Testis (tissue), 3 donors: Measurements from ENCODE around the gene CDRT15. TPM values are rescaled to one million over a fixed set of nuclear protein-coding genes. Genes with fewer than 3 reads are reported as not detected.
A peak's percentile ranks its signal among the peaks of the same experiment; 100 is the strongest.
"Not testable (repeated sequence)": the region's sequence is repeated elsewhere in the genome, so short reads cannot be mapped to it uniquely, and the experiment has no call there.

Experiments used
- DNase-seq: peaks from one replicate; pipeline ENCODE4 v3.0.0-alpha.2; 2019
- H3K27ac ChIP-seq, 2 donors: fragments of 200-600 bp; sonication (generic); one replicate each; pipeline ENCODE4 v1.5.1; 2019
- H3K27me3 ChIP-seq: fragments of 200-600 bp; sonication (generic); one replicate; pipeline ENCODE4 v1.5.1; 2019
- H3K36me3 ChIP-seq: fragments of 200-600 bp; sonication (generic); one replicate; pipeline ENCODE4 v1.5.1; 2017; ENCODE audit warnings: low read depth; ENCODE audit errors: missing control alignments
- H3K4me1 ChIP-seq: fragments of 200-600 bp; sonication (generic); one replicate; pipeline ENCODE4 v1.5.1; 2019
- H3K4me3 ChIP-seq, 2 donors: fragments of 200-600 bp; sonication (generic); one replicate each; pipeline ENCODE4 v1.5.1; 2017 to 2019
- H3K9me3 ChIP-seq: fragments of 200-600 bp; sonication (generic); one replicate; pipeline ENCODE4 v1.5.1; 2017
- CTCF ChIP-seq, 3 experiments: fragments of 450-650 bp in 2 of 3; fragments of 200-600 bp in 1 of 3; sonication (generic) in 1 of 3; IDR thresholded peaks; one replicate each; pipeline ENCODE4 v1.5.1; 2016 to 2019; ENCODE audit warnings: antibody characterized with exemption in 3 of 3, mild to moderate bottlenecking in 2 of 3, moderate library complexity in 1 of 3
- POLR2A ChIP-seq: fragments of 450-650 bp; IDR thresholded peaks from one replicate; pipeline ENCODE4 v1.6.1; 2017; ENCODE audit warnings: antibody characterized with exemption, mild to moderate bottlenecking, moderate library complexity
- WGBS, 2 donors: methylation state at CpG; one replicate each; pipeline ENCODE4 v1.1.5; 2018; 5-methylcytosine and 5-hydroxymethylcytosine counted together
- intact Hi-C: fragments of 100-400 bp; cut with DNase I; formaldehyde crosslinking; loops from one replicate; pipeline ENCODE4 v1.15.1; 2023; ENCODE audit warnings: low total_unique reads
- polyA plus RNA-seq: library from polyadenylated mRNA; stranded (reverse); fragments of 350-450 nt; fragmentation: Illumina TruSeq; extraction: RNeasy Lipid Tissue Mini Kit (QIAGEN cat#74804); gene quantifications from one replicate; pipeline ENCODE4 v1.2.3, GENCODE V29; 2014; ENCODE audit warnings: low read depth, low replicate concordance; ENCODE audit not compliant: insufficient read depth
- total RNA-seq, 2 donors: library from RNA; depleted of rRNA; stranded (reverse); fragments of >200 nt; gene quantifications; one replicate each; pipeline ENCODE4 v1.2.3, GENCODE V29; 2016

Gene CDRT15
- total and polyA plus RNA-seq, 3 donors from 2014 or later, result 3.2 to 43.8 (median 8.1) TPM

GRCh38 chr17:14197586-14197985 lies 39.1 kb downstream of the CDRT15 start:
- no peaks in the 10 kb centered on the region for H3K36me3 ChIP-seq
- intact Hi-C loops, result no loop called here
- no peak for TF ChIP-seq POLR2A
- no peak for TF ChIP-seq CTCF (IDR thresholded peaks at IDR 0.05)
- H3K4me3 ChIP-seq, result no peak overlapping the region
- H3K9me3 ChIP-seq, result no peaks in the 10 kb centered on the region
- no peaks in the 10 kb centered on the region for H3K27me3 ChIP-seq
- DNase-seq, result no peak
- H3K27ac ChIP-seq, result no peak overlapping the region
- H3K4me1 ChIP-seq, result peaks cover 10% of the 10 kb centered on the region
- 50 to 98% methylated on average over 4 of the region's 4 CpGs for WGBS, 2 donors

- no peaks in the 10 kb centered on the region for H3K36me3 ChIP-seq
- WGBS, 2 donors, result 90 to 92% methylated on average over 2 of the region's 2 CpGs
- H3K4me1 ChIP-seq, result peaks cover 10% of the 10 kb centered on the region
- DNase-seq, result no peak
- H3K4me3 ChIP-seq, result no peak overlapping the region
- intact Hi-C loops, result no loop called here
- TF ChIP-seq CTCF (IDR thresholded peaks at IDR 0.05) (no peak), POLR2A (no peak)
- no peak overlapping the region for H3K27ac ChIP-seq
- H3K9me3 ChIP-seq, result no peaks in the 10 kb centered on the region
- H3K27me3 ChIP-seq, result no peaks in the 10 kb centered on the region
These were observed 39.6 kb downstream of the CDRT15 start for GRCh38 chr17:14197057-14197456.

- H3K4me3 ChIP-seq, result no peak overlapping the region
- no peaks in the 10 kb centered on the region for H3K27me3 ChIP-seq
- no peaks in the 10 kb centered on the region for H3K9me3 ChIP-seq
- no peak overlapping the region for H3K27ac ChIP-seq
- peaks cover 7% of the 10 kb centered on the region for H3K4me1 ChIP-seq
- peak in 1 of 3 experiments; percentile 10 for TF ChIP-seq CTCF (IDR thresholded peaks at IDR 0.05)
- TF ChIP-seq POLR2A, result no peak
- no peaks in the 10 kb centered on the region for H3K36me3 ChIP-seq
- WGBS, 2 donors, result 84 to 94% methylated on average over 4 of the region's 4 CpGs
- DNase-seq, result no peak
- intact Hi-C loops, result no loop called here
These were observed 40.2 kb downstream of the CDRT15 start for GRCh38 chr17:14196377-14196997.

GRCh38 chr17:14192636-14193344 lies 43.9 kb downstream of the CDRT15 start:
- H3K27me3 ChIP-seq, intact Hi-C loops, H3K4me1 ChIP-seq, H3K4me3 ChIP-seq, H3K9me3 ChIP-seq, DNase-seq, H3K36me3 ChIP-seq, H3K27ac ChIP-seq: not testable (repeated sequence)
- WGBS, 2 donors, result 90 to 92% methylated on average over 12 to 13 of the region's 13 CpGs

GRCh38 chr17:14192039-14192438 lies 44.6 kb downstream of the CDRT15 start:
- H3K4me1 ChIP-seq, intact Hi-C loops, H3K9me3 ChIP-seq, H3K4me3 ChIP-seq, DNase-seq, H3K27me3 ChIP-seq, H3K36me3 ChIP-seq, H3K27ac ChIP-seq: not testable (repeated sequence)
- 89 to 99% methylated on average over 3 to 11 of the region's 11 CpGs for WGBS, 2 donors

- H3K4me1 ChIP-seq, H3K36me3 ChIP-seq, H3K27me3 ChIP-seq, DNase-seq, intact Hi-C loops, H3K27ac ChIP-seq, H3K9me3 ChIP-seq, H3K4me3 ChIP-seq: not testable (repeated sequence)
These were observed 45.2 kb downstream of the CDRT15 start for GRCh38 chr17:14191469-14191868.

GRCh38 chr17:14190774-14191173 lies 45.9 kb downstream of the CDRT15 start:
- H3K27ac ChIP-seq, H3K9me3 ChIP-seq, intact Hi-C loops, H3K36me3 ChIP-seq, H3K27me3 ChIP-seq, DNase-seq, H3K4me1 ChIP-seq, H3K4me3 ChIP-seq: not testable (repeated sequence)
- 50 to 100% methylated on average over 1 of the region's 1 CpG for WGBS, 2 donors

GRCh38 chr17:14186443-14186842 lies 50.2 kb downstream of the CDRT15 start:
- H3K27ac ChIP-seq, H3K9me3 ChIP-seq, DNase-seq, H3K4me1 ChIP-seq, intact Hi-C loops, H3K27me3 ChIP-seq, H3K36me3 ChIP-seq, H3K4me3 ChIP-seq: not testable (repeated sequence)
- WGBS, 2 donors, result 100% methylated on average over 2 of the region's 4 CpGs; no CpG with 5 or more reads in 1 of the 2 donors
